Fibroblast of lung (primary cell): Measurements from ENCODE around the gene SLC28A3. TPM values are rescaled to one million over a fixed set of nuclear protein-coding genes. Genes with fewer than 3 reads are reported as not detected.

Experiments
- DNase-seq, 2 donors: peaks; one replicate each; pipeline versions ENCODE4 v3.0.0 to v3.0.0-alpha.2; 2010; ENCODE audit warnings: low read depth in 2 of 2
- H2AFZ ChIP-seq: 2 replicates; pipeline ENCODE4 v1.5.1; 2012; ENCODE audit warnings: low read length, control low read depth, inconsistent platforms
- H3K27ac ChIP-seq: 2 replicates; pipeline ENCODE4 v1.5.1; 2011; ENCODE audit warnings: low read length, control low read depth; ENCODE audit not compliant: insufficient read depth
- H3K27me3 ChIP-seq: 2 replicates; pipeline ENCODE4 v1.5.1; 2011; ENCODE audit warnings: mild to moderate bottlenecking, low read length; ENCODE audit not compliant: control insufficient read depth, insufficient read depth
- H3K36me3 ChIP-seq: 2 replicates; pipeline ENCODE4 v1.5.1; 2011; ENCODE audit warnings: low read length; ENCODE audit not compliant: control insufficient read depth, insufficient read depth
- H3K4me1 ChIP-seq: 2 replicates; pipeline ENCODE4 v1.5.1; 2011; ENCODE audit warnings: low read length; ENCODE audit not compliant: control insufficient read depth, insufficient read depth; ENCODE audit errors: extremely low read depth
- H3K4me2 ChIP-seq: 2 replicates; pipeline ENCODE4 v1.5.1; 2011; ENCODE audit warnings: low read length, control low read depth; ENCODE audit not compliant: insufficient read depth; ENCODE audit errors: extremely low read depth
- H3K4me3 ChIP-seq, 4 experiments: fragments of 200-600 bp in 1 of 4; sonication (generic) in 1 of 4; replicated peaks in 1 of 4; 2 replicates each; pipeline ENCODE4 v1.5.1; 2011 to 2016; ENCODE audit warnings: low read length in 4 of 4, low read depth in 3 of 4, mild to moderate bottlenecking in 3 of 4, control low read depth in 2 of 4, inconsistent platforms in 1 of 4, mixed read lengths in 1 of 4; ENCODE audit not compliant: insufficient read depth in 1 of 4; ENCODE audit errors: control extremely low read depth in 1 of 4
- H3K79me2 ChIP-seq: 2 replicates; pipeline ENCODE4 v1.5.1; 2012; ENCODE audit warnings: mild to moderate bottlenecking, low read length, inconsistent platforms; ENCODE audit not compliant: control insufficient read depth, insufficient read depth
- H3K9ac ChIP-seq: 2 replicates; pipeline ENCODE4 v1.5.1; 2011; ENCODE audit warnings: mild to moderate bottlenecking, low read length, control low read depth; ENCODE audit not compliant: insufficient read depth
- H3K9me3 ChIP-seq: 2 replicates; pipeline ENCODE4 v1.5.1; 2012; ENCODE audit warnings: low read depth, low read length; ENCODE audit not compliant: control insufficient read depth, insufficient read depth
- H4K20me1 ChIP-seq: 2 replicates; pipeline ENCODE4 v1.5.1; 2011; ENCODE audit warnings: low read length; ENCODE audit not compliant: control insufficient read depth, insufficient read depth; ENCODE audit errors: extremely low read depth
- EZH2 ChIP-seq: IDR thresholded peaks from 2 replicates; pipeline ENCODE4 v1.5.1; 2012; ENCODE audit warnings: low read length, control low read depth, mild to moderate bottlenecking; ENCODE audit errors: missing control alignments
- polyA plus RNA-seq, 2 donors: library from polyadenylated mRNA; depleted of rRNA in 1 of 2; stranded (reverse) in 1 of 2; unstranded in 1 of 2; fragments of >200 nt; gene quantifications; 2 replicates each; pipeline ENCODE4 v1.2.1, GENCODE V29; 2011 to 2012; ENCODE audit warnings: missing spikeins in 1 of 2
- total RNA-seq: library from RNA; depleted of rRNA; stranded (reverse); fragments of >200 nt; gene quantifications from 2 replicates; pipeline ENCODE4 v1.2.1, GENCODE V29; 2014
- TF ChIP-seq, protein P1 (sequence below), 2 donors: IDR thresholded peaks in 1 of 2; conservative IDR thresholded peaks in 1 of 2; 1 replicate in 1 of 2; 2 replicates in 1 of 2; pipeline ENCODE4 v1.5.1; 2011 to 2012; ENCODE audit warnings: low read length in 2 of 2, control low read depth in 1 of 2, inconsistent platforms in 1 of 2, low read depth in 1 of 2, mild to moderate bottlenecking in 1 of 2

The SLC28A3 gene
- total and polyA plus RNA-seq, 2 donors (not counting 1 experiment from before 2014, with no cell fraction given): 0.17 to 0.75 TPM

DNA sequence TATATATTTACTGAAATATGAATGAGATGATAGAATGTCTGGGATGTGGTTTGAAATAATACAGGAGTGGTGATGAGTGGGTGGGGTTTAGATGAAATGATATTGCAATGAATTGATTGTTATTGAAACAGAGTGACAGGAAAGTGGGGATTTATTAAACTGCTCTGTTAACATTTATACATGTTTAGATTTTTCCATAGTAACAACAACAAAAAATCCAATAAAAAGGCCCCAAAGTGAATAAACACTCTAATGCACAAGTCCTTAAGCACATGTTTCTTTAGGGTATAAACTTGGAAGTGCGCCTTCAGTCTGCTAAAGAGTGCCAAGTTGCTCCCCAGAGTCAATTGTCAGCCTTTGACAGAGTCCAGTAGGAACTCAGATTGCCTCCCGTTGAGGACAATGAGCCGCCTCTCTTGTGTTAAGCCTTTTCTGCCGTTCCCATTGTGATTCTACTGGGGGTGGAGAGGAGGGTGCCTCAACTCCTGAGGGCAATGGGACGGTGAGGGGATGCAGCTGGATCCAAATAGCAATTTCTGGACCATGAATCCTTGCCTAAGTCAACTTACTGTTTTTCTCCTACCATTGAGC, 112.3 kb downstream of the SLC28A3 start:
- H3K4me1 ChIP-seq: no peaks in the 10 kb centered on the region
- no peak overlapping the region for H3K27ac ChIP-seq
- H3K79me2 ChIP-seq: no peaks in the 10 kb centered on the region
- H3K36me3 ChIP-seq: no peaks in the 10 kb centered on the region
- TF ChIP-seq EZH2: no peak
- TF ChIP-seq, protein P1, sequence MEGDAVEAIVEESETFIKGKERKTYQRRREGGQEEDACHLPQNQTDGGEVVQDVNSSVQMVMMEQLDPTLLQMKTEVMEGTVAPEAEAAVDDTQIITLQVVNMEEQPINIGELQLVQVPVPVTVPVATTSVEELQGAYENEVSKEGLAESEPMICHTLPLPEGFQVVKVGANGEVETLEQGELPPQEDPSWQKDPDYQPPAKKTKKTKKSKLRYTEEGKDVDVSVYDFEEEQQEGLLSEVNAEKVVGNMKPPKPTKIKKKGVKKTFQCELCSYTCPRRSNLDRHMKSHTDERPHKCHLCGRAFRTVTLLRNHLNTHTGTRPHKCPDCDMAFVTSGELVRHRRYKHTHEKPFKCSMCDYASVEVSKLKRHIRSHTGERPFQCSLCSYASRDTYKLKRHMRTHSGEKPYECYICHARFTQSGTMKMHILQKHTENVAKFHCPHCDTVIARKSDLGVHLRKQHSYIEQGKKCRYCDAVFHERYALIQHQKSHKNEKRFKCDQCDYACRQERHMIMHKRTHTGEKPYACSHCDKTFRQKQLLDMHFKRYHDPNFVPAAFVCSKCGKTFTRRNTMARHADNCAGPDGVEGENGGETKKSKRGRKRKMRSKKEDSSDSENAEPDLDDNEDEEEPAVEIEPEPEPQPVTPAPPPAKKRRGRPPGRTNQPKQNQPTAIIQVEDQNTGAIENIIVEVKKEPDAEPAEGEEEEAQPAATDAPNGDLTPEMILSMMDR (conservative IDR thresholded peaks at IDR 0.05 in 1 of 2, IDR thresholded peaks at IDR 0.05 in 1 of 2; ENCODE audit: low read depth in 1 of 2, low read length in 2 of 2): no peak
- no peaks in the 10 kb centered on the region for H3K9me3 ChIP-seq
- DNase-seq: no peak
- no peaks in the 10 kb centered on the region for H3K27me3 ChIP-seq
- H3K9ac ChIP-seq: no peak overlapping the region
- H4K20me1 ChIP-seq: no peaks in the 10 kb centered on the region
- no peak overlapping the region for H3K4me2 ChIP-seq
- H3K4me3 ChIP-seq: no peak overlapping the region
- no peak overlapping the region for H2AFZ ChIP-seq

DNA sequence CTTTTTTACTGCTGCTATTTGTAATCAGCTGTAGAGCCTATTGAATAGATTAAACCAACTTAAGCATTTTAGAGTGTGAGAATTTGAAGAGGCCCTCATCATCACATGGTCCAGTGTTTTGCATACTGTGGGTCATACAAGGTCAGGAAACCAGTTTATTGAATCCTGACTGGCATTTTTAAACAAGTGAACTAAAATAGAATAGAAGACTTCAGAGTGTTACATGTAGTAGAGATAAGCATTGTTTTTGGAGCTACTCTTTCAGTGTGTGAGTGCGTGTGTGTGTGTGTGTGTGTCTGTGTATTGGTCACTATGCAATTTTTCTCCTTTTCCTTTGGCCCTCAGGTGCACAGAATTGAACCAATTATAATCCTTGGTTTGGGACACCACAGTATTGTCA, 114.4 kb downstream of the SLC28A3 start:
- no peak for DNase-seq
- H3K9me3 ChIP-seq: no peaks in the 10 kb centered on the region
- H3K4me3 ChIP-seq: no peak overlapping the region
- no peaks in the 10 kb centered on the region for H3K79me2 ChIP-seq
- TF ChIP-seq, protein P1 (conservative IDR thresholded peaks at IDR 0.05 in 1 of 2, IDR thresholded peaks at IDR 0.05 in 1 of 2; ENCODE audit: low read depth in 1 of 2, low read length in 2 of 2): no peak
- TF ChIP-seq EZH2: no peak
- H3K4me2 ChIP-seq: no peak overlapping the region
- H2AFZ ChIP-seq: no peak overlapping the region
- no peaks in the 10 kb centered on the region for H4K20me1 ChIP-seq
- H3K27ac ChIP-seq: no peak overlapping the region
- H3K9ac ChIP-seq: no peak overlapping the region
- no peaks in the 10 kb centered on the region for H3K36me3 ChIP-seq
- no peaks in the 10 kb centered on the region for H3K27me3 ChIP-seq
- H3K4me1 ChIP-seq: no peaks in the 10 kb centered on the region
